ENCODE measurements around the gene TTC8. TPM values are rescaled to one million over a fixed set of nuclear protein-coding genes. Genes with fewer than 3 reads are reported as not detected.

Gene TTC8
- polyA plus RNA-seq, 1 of the 3 experiments (the other 2 are of a cell fraction): 51.6 TPM

DNA sequence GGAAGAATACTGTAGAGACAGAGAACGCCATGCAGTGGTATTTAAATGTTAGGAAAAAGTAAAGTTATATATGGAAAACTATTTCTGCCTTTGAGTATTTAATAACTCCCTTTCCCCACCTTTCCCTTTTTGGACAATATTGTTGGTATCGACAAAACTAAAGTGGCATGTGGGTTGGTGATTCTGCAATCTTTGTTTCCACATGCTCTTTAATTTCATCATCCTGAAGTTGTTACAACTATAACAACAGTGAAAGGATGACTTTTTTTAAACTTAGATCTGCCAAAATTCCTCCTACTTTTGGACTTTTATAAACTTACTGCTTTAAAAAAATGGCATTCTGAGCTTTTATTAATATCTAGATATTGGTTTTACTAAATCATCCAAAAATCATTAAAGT is 25.3 kb downstream of the TTC8 start:
- ChIA-PET POLR2A (interaction anchor here (5.5 kb wide), 1 partner anchor 23 kb away, joined by 87 read pairs; the partner anchor contains the start of gene TTC8), CTCF (interaction anchor here (0.7 to 1.8 kb wide), 6 partner anchors 11 to 144 kb away, joined by 3 to 5 read pairs (median 4); no protein-coding TSS in a partner anchor)
- Histone ChIP-seq H4K20me1 (ENCODE audit: insufficient read depth) (no peaks in the 10 kb centered on the region), H3K4me3 (ENCODE audit: low read depth in 2 of 2, low read length in 1 of 2) (no peak overlapping the region), H3K9me3 (no peaks in the 10 kb centered on the region), H3K9me2 (no peaks in the 10 kb centered on the region), H3K36me3 (replicated peaks in 1 of 2; ENCODE audit: control insufficient read depth in 1 of 2, insufficient read depth in 2 of 2, low read length in 1 of 2) (peaks cover 31 to 40% of the 10 kb centered on the region in 2 experiments), H2AFZ (ENCODE audit: low read depth) (no peak overlapping the region), H3K79me2 (ENCODE audit: insufficient read depth) (no peaks in the 10 kb centered on the region), H3K4me1 (ENCODE audit: control insufficient read depth in 1 of 2, insufficient read depth in 2 of 2, low read depth in 1 of 2, low read length in 1 of 2) (peaks cover 0 to 29% of the 10 kb centered on the region in 2 experiments; a peak in 2 of 4 replicates), H3K9ac (no peak overlapping the region), H3F3A (replicated peaks; ENCODE audit: insufficient read depth) (peaks cover 9% of the 10 kb centered on the region), H3K27ac (ENCODE audit: low read depth in 2 of 2, low read length in 1 of 2) (peak overlapping the region in 1 of 2 experiments; percentile 60; a peak in 2 of 4 replicates), H3K27me3 (ENCODE audit: insufficient read depth) (no peaks in the 10 kb centered on the region), H3K4me2 (no peak overlapping the region)
- no peak for DNase-seq
- WGBS (ENCODE audit: low lambda C conversion rate): 91% methylated on average over 2 of the region's 2 CpGs
- TF ChIP-seq, protein P1, sequence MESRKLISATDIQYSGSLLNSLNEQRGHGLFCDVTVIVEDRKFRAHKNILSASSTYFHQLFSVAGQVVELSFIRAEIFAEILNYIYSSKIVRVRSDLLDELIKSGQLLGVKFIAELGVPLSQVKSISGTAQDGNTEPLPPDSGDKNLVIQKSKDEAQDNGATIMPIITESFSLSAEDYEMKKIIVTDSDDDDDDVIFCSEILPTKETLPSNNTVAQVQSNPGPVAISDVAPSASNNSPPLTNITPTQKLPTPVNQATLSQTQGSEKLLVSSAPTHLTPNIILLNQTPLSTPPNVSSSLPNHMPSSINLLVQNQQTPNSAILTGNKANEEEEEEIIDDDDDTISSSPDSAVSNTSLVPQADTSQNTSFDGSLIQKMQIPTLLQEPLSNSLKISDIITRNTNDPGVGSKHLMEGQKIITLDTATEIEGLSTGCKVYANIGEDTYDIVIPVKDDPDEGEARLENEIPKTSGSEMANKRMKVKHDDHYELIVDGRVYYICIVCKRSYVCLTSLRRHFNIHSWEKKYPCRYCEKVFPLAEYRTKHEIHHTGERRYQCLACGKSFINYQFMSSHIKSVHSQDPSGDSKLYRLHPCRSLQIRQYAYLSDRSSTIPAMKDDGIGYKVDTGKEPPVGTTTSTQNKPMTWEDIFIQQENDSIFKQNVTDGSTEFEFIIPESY (IDR thresholded peaks at IDR 0.05; ENCODE audit: borderline replicate concordance, low read depth): no peak
- TF ChIP-seq RCOR1 (IDR thresholded peaks at IDR 0.05; ENCODE audit: low read length): no peak
- TF ChIP-seq MEF2A (IDR thresholded peaks at IDR 0.05; ENCODE audit: borderline replicate concordance, low read depth): no peak
- TF ChIP-seq TCF12 (IDR thresholded peaks at IDR 0.05): no peak
- no peak for TF ChIP-seq NRF1 (IDR thresholded peaks at IDR 0.05; ENCODE audit: low read depth, low read length)
- TF ChIP-seq GABPA (IDR thresholded peaks at IDR 0.05; ENCODE audit: low read depth): no peak
- TF ChIP-seq POLR2AphosphoS5 (IDR thresholded peaks at IDR 0.05; ENCODE audit: low read depth, low read length): no peak
- TF ChIP-seq, protein P2, sequence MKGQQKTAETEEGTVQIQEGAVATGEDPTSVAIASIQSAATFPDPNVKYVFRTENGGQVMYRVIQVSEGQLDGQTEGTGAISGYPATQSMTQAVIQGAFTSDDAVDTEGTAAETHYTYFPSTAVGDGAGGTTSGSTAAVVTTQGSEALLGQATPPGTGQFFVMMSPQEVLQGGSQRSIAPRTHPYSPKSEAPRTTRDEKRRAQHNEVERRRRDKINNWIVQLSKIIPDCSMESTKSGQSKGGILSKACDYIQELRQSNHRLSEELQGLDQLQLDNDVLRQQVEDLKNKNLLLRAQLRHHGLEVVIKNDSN (IDR thresholded peaks at IDR 0.05; ENCODE audit: borderline replicate concordance, low read depth): no peak

DNA sequence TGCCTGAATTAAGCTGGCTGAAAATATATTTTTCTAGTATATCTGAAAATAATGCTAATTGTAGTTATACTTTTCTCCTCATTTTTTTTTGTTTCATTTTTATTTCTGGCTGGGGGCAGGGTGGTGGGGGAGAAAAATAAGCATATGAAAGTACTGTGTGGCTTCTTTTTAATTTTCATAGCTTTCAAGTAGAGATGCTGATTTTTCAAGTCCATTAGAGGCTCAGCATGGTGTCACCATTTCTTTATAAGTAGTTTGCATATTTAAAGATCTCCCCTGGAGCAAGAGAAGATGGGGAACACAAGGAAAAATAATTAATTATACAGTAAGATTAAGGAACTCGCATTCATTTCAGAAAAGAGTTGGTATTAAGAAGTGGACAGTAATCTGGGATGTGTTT is 27.1 kb downstream of the TTC8 start:
- no peak for TF ChIP-seq FOXM1 (IDR thresholded peaks at IDR 0.05; ENCODE audit: low read depth)
- TF ChIP-seq FOSL2 (IDR thresholded peaks at IDR 0.05; ENCODE audit: borderline replicate concordance, low read depth): no peak
- TF ChIP-seq YY1 (IDR thresholded peaks at IDR 0.05; ENCODE audit: low read depth): no peak
- TF ChIP-seq, protein P1 (IDR thresholded peaks at IDR 0.05; ENCODE audit: borderline replicate concordance, low read depth): no peak
- no peak for TF ChIP-seq ELF1 (IDR thresholded peaks at IDR 0.05)
- TF ChIP-seq FOXJ3 (CRISPR knock-in tag; IDR thresholded peaks at IDR 0.05): no peak
- no peak for TF ChIP-seq SMC3 (IDR thresholded peaks at IDR 0.05; ENCODE audit: low read depth, low read length)
- no peak for TF ChIP-seq EZH2phosphoT487 (IDR thresholded peaks at IDR 0.05; ENCODE audit: borderline replicate concordance, low read depth)
- peaks cover 35 to 42% of the 10 kb centered on the region in 2 experiments for H3K36me3 ChIP-seq (replicated peaks in 1 of 2; ENCODE audit: control insufficient read depth in 1 of 2, insufficient read depth in 2 of 2, low read length in 1 of 2)
- ChIA-PET CTCF (interaction anchor here (0.6 to 3.4 kb wide), 12 partner anchors 10 to 537 kb away, joined by 3 to 12 read pairs (median 4); partner anchors contain the start of genes EML5 and TTC8), POLR2A (interaction anchor here (1.0 to 5.5 kb wide), 4 partner anchors 25 to 134 kb away, joined by 6 to 87 read pairs (median 8); partner anchors contain the start of genes EML5 and TTC8)
- H2AFZ ChIP-seq (ENCODE audit: low read depth): no peak overlapping the region
- DNase-seq: no peak
- no peaks in the 10 kb centered on the region for H3K27me3 ChIP-seq (ENCODE audit: insufficient read depth)
- H3K9ac ChIP-seq: no peak overlapping the region
- no peaks in the 10 kb centered on the region for H3K79me2 ChIP-seq (ENCODE audit: insufficient read depth)
- no peaks in the 10 kb centered on the region for H3K9me2 ChIP-seq
- H3K27ac ChIP-seq (ENCODE audit: low read depth in 2 of 2, low read length in 1 of 2): peak overlapping the region; percentile 26 to 100; a peak in 3 of 4 replicates
- H4K20me1 ChIP-seq (ENCODE audit: insufficient read depth): no peaks in the 10 kb centered on the region
- peaks cover 9% of the 10 kb centered on the region for H3F3A ChIP-seq (replicated peaks; ENCODE audit: insufficient read depth)
- WGBS (ENCODE audit: low lambda C conversion rate): 75% methylated on average over 1 of the region's 1 CpG
- H3K9me3 ChIP-seq: no peaks in the 10 kb centered on the region
- H3K4me1 ChIP-seq (ENCODE audit: control insufficient read depth in 1 of 2, insufficient read depth in 2 of 2, low read depth in 1 of 2, low read length in 1 of 2): peaks cover 0 to 39% of the 10 kb centered on the region in 2 experiments; a peak in 2 of 4 replicates
- no peak overlapping the region for H3K4me2 ChIP-seq
- H3K4me3 ChIP-seq (ENCODE audit: low read depth in 2 of 2, low read length in 1 of 2): no peak overlapping the region

All from SK-N-SH (cell line).